GM12878 (cell line): Measurements from ENCODE around the gene GLS. TPM values are rescaled to one million over a fixed set of nuclear protein-coding genes. Genes with fewer than 3 reads are reported as not detected.

Source experiments
- ATAC-seq: fragments of 200-7000 bp; cut with Tn5 transposase; 3 replicates; pipeline ENCODE4 v1.9.1; 2020; ENCODE audit warnings: mild to moderate bottlenecking, moderate library complexity
- BruUV-seq: library from RNA; stranded (reverse); fragments of 400-500 nt; replicated peaks from 2 replicates; lab custom pipeline; 2021; lab: Mats Ljungman, UMichigan
- CTCF ChIA-PET: fragments of 300-600 bp; sonication (Branson Sonifier 250); formaldehyde crosslinking; extraction: SDS; loops from one replicate; lab custom pipeline; 2021; ENCODE audit warnings: inconsistent platforms; lab: Yijun Ruan, JAX
- POLR2A ChIA-PET: fragments of 350-600 bp; formaldehyde crosslinking; extraction: SDS; loops from one replicate; lab custom pipeline; 2021; ENCODE audit warnings: inconsistent platforms; lab: Charles Lee
- RAD21 ChIA-PET: fragments of 300-600 bp; sonication (Branson Sonifier 250); formaldehyde crosslinking; loops from one replicate; lab custom pipeline; 2023; ENCODE audit warnings: antibody characterized with exemption; ENCODE audit not compliant: unreplicated experiment; lab: Charles Lee
- SMC1A ChIA-PET: fragments of 300-600 bp; sonication (Branson Sonifier 250); formaldehyde crosslinking; loops from one replicate; lab custom pipeline; 2023; ENCODE audit not compliant: unreplicated experiment, uncharacterized antibody; lab: Charles Lee
- DNase-seq: peaks from one replicate; pipeline ENCODE4 v3.0.0-alpha.2; 2011; ENCODE audit warnings: low read depth, low spot score
- FAIRE-seq: peaks from 3 replicates; lab custom pipeline; 2011; peaks lifted over from hg19 to GRCh38; lab: Jason Lieb, UNC
- H2AFZ ChIP-seq: 2 replicates; pipeline ENCODE4 v1.6.0; 2011; ENCODE audit warnings: low read depth, low read length, control low read depth; ENCODE audit not compliant: control insufficient read depth
- H3K27ac ChIP-seq: 2 replicates; pipeline ENCODE4 v1.5.1; 2011; ENCODE audit warnings: control low read depth; ENCODE audit not compliant: control insufficient read depth, insufficient read depth
- H3K27me3 ChIP-seq, 2 experiments: replicated peaks in 1 of 2; 2 replicates each; pipeline versions ENCODE4 v1.6.0 to v1.6.1; 2011; ENCODE audit warnings: low read length in 1 of 2; ENCODE audit not compliant: control insufficient read depth in 2 of 2, insufficient read depth in 2 of 2
- H3K36me3 ChIP-seq, 2 experiments: 2 replicates each; pipeline ENCODE4 v1.5.1; 2011; ENCODE audit warnings: low read length in 1 of 2; ENCODE audit not compliant: control insufficient read depth in 2 of 2, insufficient read depth in 2 of 2
- H3K4me1 ChIP-seq: 2 replicates; pipeline ENCODE4 v1.6.1; 2011; ENCODE audit warnings: mild to moderate bottlenecking, low read length, moderate library complexity, mixed read lengths; ENCODE audit not compliant: control insufficient read depth, insufficient read depth
- H3K4me2 ChIP-seq: 2 replicates; pipeline ENCODE4 v1.6.0; 2011; ENCODE audit warnings: control low read depth; ENCODE audit not compliant: control insufficient read depth, insufficient read depth
- H3K4me3 ChIP-seq: fragments of 200-600 bp; sonication (generic); 2 replicates; pipeline ENCODE4 v1.5.1; 2016
- H3K79me2 ChIP-seq: 2 replicates; pipeline ENCODE4 v1.6.0; 2011; ENCODE audit warnings: low read length; ENCODE audit not compliant: control insufficient read depth, insufficient read depth
- H3K9ac ChIP-seq: 2 replicates; pipeline ENCODE4 v1.8.0; 2011; ENCODE audit warnings: low read length, control low read depth, mixed read lengths; ENCODE audit not compliant: control insufficient read depth, insufficient read depth
- H3K9me3 ChIP-seq: replicated peaks from 3 replicates; pipeline ENCODE4 v1.5.1; 2011; ENCODE audit warnings: mild to moderate bottlenecking, low read length; ENCODE audit not compliant: control insufficient read depth, insufficient read depth
- H4K20me1 ChIP-seq: 2 replicates; pipeline ENCODE4 v1.6.0; 2011; ENCODE audit not compliant: control insufficient read depth, insufficient read depth
- ATF2 ChIP-seq: IDR thresholded peaks from 2 replicates; pipeline ENCODE4 v1.6.1; 2012; ENCODE audit warnings: low read length, inconsistent platforms
- E4F1 ChIP-seq: fragments of 450-650 bp; IDR thresholded peaks from 2 replicates; pipeline ENCODE4 v1.6.1; 2018; ENCODE audit warnings: borderline replicate concordance, mild to moderate bottlenecking; ENCODE audit not compliant: partially characterized antibody
- KAT2A ChIP-seq: conservative IDR thresholded peaks from 2 replicates; pipeline ENCODE4 v1.6.1; 2011; ENCODE audit warnings: low read depth, low read length; ENCODE audit not compliant: control insufficient read depth
- NFIC ChIP-seq: IDR thresholded peaks from 2 replicates; pipeline ENCODE4 v1.6.1; 2012; ENCODE audit warnings: low read depth, mild to moderate bottlenecking, inconsistent platforms, low read length, moderate library complexity
- PAX5 ChIP-seq: IDR thresholded peaks from 2 replicates; pipeline ENCODE4 v1.6.1; 2011; ENCODE audit warnings: low read depth, low read length, borderline replicate concordance
- PML ChIP-seq: IDR thresholded peaks from 2 replicates; pipeline ENCODE4 v1.6.1; 2012; ENCODE audit warnings: low read length, inconsistent platforms
- POLR2A ChIP-seq: IDR thresholded peaks from 2 replicates; pipeline ENCODE4 v1.6.1; 2011; ENCODE audit warnings: low read depth, mild to moderate bottlenecking, low read length
- POLR2AphosphoS5 ChIP-seq: IDR thresholded peaks from 2 replicates; pipeline ENCODE4 v1.6.1; 2011; ENCODE audit warnings: mild to moderate bottlenecking, low read length, inconsistent platforms
- RBBP5 ChIP-seq: fragments of 200-600 bp; sonication (generic); conservative IDR thresholded peaks from 2 replicates; pipeline ENCODE4 v1.6.1; 2016
- RELA ChIP-seq: fragments of 450-650 bp; IDR thresholded peaks from 2 replicates; pipeline ENCODE4 v1.8.0; 2014; ENCODE audit warnings: borderline replicate concordance; ENCODE audit not compliant: partially characterized antibody
- TCF7 ChIP-seq: IDR thresholded peaks from 2 replicates; pipeline ENCODE4 v1.6.1; 2014; ENCODE audit warnings: antibody characterized with exemption, borderline replicate concordance
- ZNF274 ChIP-seq: IDR thresholded peaks from one replicate; pipeline ENCODE4 v1.8.0; 2011; ENCODE audit not compliant: insufficient read length, insufficient read depth
- WGBS: methylation state at CpG from one replicate; pipeline ENCODE4 v1.1.6; 2016; ENCODE audit warnings: low lambda C conversion rate; ENCODE audit not compliant: insufficient replicate concordance, insufficient coverage; ENCODE audit errors: missing lambda C conversion rate; 5-methylcytosine and 5-hydroxymethylcytosine counted together
- in situ Hi-C: fragments of 300-500 bp; cut with MboI; formaldehyde crosslinking; loops from 9 replicates; pipeline ENCODE4 v1.14.3; 2018; ENCODE audit warnings: mixed read lengths
- intact Hi-C: fragments of 100-400 bp; cut with micrococcal nuclease; formaldehyde crosslinking; loops from one replicate; pipeline ENCODE4 v1.14.2; 2022; ENCODE audit not compliant: unreplicated experiment
- polyA plus RNA-seq, 11 experiments: library from polyadenylated mRNA; depleted of rRNA in 4 of 11; unstranded in 6 of 11; stranded (reverse) in 5 of 11; fragments of >200 nt; fragmentation: Nextera tagmentation in 4 of 11; fragmentation: Illumina TruSeq in 1 of 11; extraction: Ambion mirVana in 4 of 11; extraction: Trizol in 1 of 11; gene quantifications; 1 replicate in 1 of 11; 2 replicates in 10 of 11; pipeline versions ENCODE4 v1.2.1 to v1.2.3, GENCODE V29; 2011 to 2016; ENCODE audit warnings: inconsistent platforms in 2 of 11, missing spikeins in 2 of 11, low read depth in 1 of 11
- total RNA-seq, 4 experiments: library from RNA; depleted of rRNA in 3 of 4; stranded (reverse); fragments of >200 nt in 3 of 4; fragmentation: Illumina TruSeq in 1 of 4; extraction: Trizol in 1 of 4; gene quantifications; 2 replicates each; pipeline versions ENCODE4 v1.2.1 to v1.2.3, GENCODE V29; 2013 to 2021

The GLS gene
- total and polyA plus RNA-seq, 10 of the 15 experiments (the other 5 are each of a cell fraction or from before 2014, with no cell fraction given) = 15.7 to 145 (median 70.8) TPM

DNA sequence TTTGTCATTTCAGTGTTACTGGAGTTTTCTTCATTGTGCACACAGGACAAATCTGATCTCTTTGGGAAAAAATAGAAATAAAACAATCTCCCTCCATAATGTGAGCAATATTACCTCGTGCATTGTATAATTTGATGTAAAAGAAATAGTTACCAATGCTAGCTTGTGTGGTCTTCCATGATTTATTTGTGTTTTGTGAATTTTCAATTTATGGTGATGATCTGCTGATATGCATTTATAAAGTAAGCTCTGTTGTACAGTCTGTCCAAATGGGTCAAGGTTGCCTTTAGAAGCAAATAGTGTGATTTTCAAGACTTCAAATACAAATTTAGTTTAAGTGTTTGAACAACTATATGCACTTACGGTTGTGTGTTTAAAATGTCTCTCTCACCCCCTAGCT is 82.5 kb downstream of the GLS start (continued):
- TF ChIP-seq KAT2A (no peak), RELA (no peak), POLR2AphosphoS5 (peak; percentile 59; the same call in 1 of the 2 replicates), NFIC (0 out of 2 replicates have a peak, but pooled peaks have one; percentile 1)

DNA sequence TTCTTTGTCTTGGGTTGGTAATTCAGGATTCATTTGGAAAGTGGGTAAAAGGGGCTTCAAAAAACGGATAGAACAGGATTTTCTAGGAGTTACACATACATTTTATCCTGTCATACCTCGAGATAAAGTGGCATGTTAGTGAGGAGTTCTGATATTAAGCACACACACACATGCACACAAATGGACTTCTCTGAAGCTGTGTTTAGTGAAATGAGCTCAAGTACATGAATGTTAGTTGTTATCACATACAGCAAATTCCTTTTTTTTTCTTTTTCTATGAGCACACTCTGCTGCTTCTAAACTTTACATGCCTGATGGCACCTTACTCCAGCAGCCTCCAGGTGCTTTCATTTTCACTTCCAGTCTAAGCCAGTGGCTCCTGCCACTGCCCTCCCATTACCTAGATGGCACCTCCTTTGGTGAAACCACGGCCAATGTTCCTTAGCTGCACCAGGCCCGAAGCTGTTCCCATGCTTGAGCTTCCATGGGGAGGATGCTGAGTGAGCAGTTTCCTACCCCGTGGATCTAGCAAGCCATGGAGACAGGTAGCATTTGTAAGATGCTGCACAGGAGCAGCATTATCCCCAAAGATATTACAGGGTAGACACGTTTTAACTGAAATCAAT is 83.7 kb downstream of the GLS start:
- no peaks in the 10 kb centered on the region for H3K4me1 ChIP-seq
- peak; percentile 48 for ATAC-seq
- 42% methylated on average over 6 of the region's 6 CpGs for WGBS
- FAIRE-seq = no peak
- no peak overlapping the region for H3K9ac ChIP-seq
- no peak overlapping the region for H2AFZ ChIP-seq
- H3K27me3 ChIP-seq = no peaks in the 10 kb centered on the region
- H3K9me3 ChIP-seq = no peaks in the 10 kb centered on the region
- no peak for TF ChIP-seq ZNF274
- TF ChIP-seq TCF7 = no peak
- TF ChIP-seq RBBP5 = no peak
- TF ChIP-seq ATF2 = peak; percentile 34; the same call in 1 of the 2 replicates
- peak; percentile 81 for TF ChIP-seq POLR2A
- no peak for TF ChIP-seq E4F1
- 0 out of 2 replicates have a peak, but pooled peaks have one; percentile 6 for TF ChIP-seq PAX5
- TF ChIP-seq POLR2AphosphoS5 = peak; percentile 89
- TF ChIP-seq PML = peak; percentile 54; the same call in 1 of the 2 replicates
- TF ChIP-seq, all 136 proteins: peak for 5
- ChIA-PET RAD21 (interaction anchor here (1.8 kb wide), 2 partner anchors 16 to 18 kb away, joined by 6 read pairs; no protein-coding TSS in a partner anchor), SMC1A (interaction anchor here (1.2 to 1.6 kb wide), 5 partner anchors 14 to 111 kb away, joined by 3 to 7 read pairs (median 4); no protein-coding TSS in a partner anchor), CTCF (interaction anchor here (2.2 to 3.0 kb wide), 2 partner anchors 17 to 114 kb away, joined by 13 to 15 read pairs; no protein-coding TSS in a partner anchor), POLR2A (interaction anchor here (0.6 to 1.3 kb wide), 2 partner anchors 55 to 171 kb away, joined by 3 read pairs; no protein-coding TSS in a partner anchor)
- H3K36me3 ChIP-seq = peaks cover 12 to 43% of the 10 kb centered on the region in 2 experiments
- intact Hi-C loops = loop anchor here (5.0 kb wide), 1 partner anchor 112 kb away; no protein-coding TSS in a partner anchor
- H4K20me1 ChIP-seq = no peaks in the 10 kb centered on the region
- no peak overlapping the region for H3K27ac ChIP-seq
- no peak overlapping the region for H3K4me3 ChIP-seq
- no peak for DNase-seq
- in situ Hi-C loops = no loop called here
- H3K79me2 ChIP-seq = no peaks in the 10 kb centered on the region
- no TSS peak for BruUV-seq
- no peak overlapping the region for H3K4me2 ChIP-seq
